ENCODE data around the gene BMERB1. TPM values are rescaled to one million over a fixed set of nuclear protein-coding genes. Genes with fewer than 3 reads are reported as not detected.

BMERB1 gene
- total and polyA plus RNA-seq, 9 of the 15 experiments (the other 6 are each of a cell fraction or from before 2014, with no cell fraction given): 0.29 to 2.9 (median 0.94) TPM

DNA sequence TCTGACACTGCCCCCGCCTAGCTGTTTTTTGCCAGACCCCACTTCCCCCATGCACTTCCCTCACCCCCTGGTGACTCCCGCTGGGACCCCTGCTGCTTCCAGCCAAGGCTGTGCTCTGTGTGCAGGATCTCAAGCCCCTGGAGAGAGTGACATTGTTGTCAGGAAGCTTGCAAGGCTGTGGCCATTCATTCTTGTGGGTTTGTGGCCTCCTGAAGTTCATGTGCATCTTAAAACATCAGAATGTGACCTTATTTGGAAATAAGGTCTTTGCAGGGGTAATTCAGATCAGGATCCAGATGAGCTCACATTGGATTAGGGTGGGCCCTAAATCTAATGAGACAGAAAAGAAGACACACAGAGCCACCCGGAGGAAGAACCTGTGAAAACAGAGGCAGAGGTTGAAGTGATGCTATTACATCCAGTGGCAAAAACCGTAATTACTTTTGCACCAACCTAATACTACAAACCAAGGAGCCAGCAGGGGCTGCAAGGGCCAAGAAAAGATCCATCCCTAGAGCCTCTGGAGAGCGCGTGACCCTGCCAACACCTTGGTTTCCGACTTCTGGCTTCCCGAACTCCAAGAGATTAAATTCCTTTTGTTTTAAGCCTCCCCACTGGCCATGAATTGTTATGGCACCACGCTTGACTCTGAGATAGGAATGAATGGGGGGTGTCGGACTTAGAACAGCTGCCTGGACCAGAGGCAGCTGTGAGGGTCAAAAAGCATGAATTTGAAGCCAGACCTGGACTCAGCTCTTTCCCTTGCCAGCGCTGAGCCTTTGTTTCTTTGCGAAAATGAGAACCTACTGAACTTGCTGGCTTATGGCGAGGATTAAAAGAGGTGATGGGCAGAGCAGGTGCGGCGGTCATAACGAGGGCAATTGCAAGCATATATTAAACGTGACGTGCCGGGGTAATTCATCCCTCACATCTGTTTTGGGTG lies 75.5 kb downstream of the BMERB1 start (continued):
- TF ChIP-seq, protein P1, sequence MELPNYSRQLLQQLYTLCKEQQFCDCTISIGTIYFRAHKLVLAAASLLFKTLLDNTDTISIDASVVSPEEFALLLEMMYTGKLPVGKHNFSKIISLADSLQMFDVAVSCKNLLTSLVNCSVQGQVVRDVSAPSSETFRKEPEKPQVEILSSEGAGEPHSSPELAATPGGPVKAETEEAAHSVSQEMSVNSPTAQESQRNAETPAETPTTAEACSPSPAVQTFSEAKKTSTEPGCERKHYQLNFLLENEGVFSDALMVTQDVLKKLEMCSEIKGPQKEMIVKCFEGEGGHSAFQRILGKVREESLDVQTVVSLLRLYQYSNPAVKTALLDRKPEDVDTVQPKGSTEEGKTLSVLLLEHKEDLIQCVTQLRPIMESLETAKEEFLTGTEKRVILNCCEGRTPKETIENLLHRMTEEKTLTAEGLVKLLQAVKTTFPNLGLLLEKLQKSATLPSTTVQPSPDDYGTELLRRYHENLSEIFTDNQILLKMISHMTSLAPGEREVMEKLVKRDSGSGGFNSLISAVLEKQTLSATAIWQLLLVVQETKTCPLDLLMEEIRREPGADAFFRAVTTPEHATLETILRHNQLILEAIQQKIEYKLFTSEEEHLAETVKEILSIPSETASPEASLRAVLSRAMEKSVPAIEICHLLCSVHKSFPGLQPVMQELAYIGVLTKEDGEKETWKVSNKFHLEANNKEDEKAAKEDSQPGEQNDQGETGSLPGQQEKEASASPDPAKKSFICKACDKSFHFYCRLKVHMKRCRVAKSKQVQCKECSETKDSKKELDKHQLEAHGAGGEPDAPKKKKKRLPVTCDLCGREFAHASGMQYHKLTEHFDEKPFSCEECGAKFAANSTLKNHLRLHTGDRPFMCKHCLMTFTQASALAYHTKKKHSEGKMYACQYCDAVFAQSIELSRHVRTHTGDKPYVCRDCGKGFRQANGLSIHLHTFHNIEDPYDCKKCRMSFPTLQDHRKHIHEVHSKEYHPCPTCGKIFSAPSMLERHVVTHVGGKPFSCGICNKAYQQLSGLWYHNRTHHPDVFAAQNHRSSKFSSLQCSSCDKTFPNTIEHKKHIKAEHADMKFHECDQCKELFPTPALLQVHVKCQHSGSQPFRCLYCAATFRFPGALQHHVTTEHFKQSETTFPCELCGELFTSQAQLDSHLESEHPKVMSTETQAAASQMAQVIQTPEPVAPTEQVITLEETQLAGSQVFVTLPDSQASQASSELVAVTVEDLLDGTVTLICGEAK (IDR thresholded peaks at IDR 0.05): peak; percentile 66; the same call in 1 of the 2 replicates
- TF ChIP-seq, protein P1 (CRISPR knock-in tag; IDR thresholded peaks at IDR 0.05): no peak

All from K562 (cell line).